ENCODE measurements around the gene COMTD1. TPM values are rescaled to one million over a fixed set of nuclear protein-coding genes. Genes with fewer than 3 reads are reported as not detected.

Gene COMTD1
- 3.7 and 4.3 TPM in 2 replicates for total RNA-seq

DNA sequence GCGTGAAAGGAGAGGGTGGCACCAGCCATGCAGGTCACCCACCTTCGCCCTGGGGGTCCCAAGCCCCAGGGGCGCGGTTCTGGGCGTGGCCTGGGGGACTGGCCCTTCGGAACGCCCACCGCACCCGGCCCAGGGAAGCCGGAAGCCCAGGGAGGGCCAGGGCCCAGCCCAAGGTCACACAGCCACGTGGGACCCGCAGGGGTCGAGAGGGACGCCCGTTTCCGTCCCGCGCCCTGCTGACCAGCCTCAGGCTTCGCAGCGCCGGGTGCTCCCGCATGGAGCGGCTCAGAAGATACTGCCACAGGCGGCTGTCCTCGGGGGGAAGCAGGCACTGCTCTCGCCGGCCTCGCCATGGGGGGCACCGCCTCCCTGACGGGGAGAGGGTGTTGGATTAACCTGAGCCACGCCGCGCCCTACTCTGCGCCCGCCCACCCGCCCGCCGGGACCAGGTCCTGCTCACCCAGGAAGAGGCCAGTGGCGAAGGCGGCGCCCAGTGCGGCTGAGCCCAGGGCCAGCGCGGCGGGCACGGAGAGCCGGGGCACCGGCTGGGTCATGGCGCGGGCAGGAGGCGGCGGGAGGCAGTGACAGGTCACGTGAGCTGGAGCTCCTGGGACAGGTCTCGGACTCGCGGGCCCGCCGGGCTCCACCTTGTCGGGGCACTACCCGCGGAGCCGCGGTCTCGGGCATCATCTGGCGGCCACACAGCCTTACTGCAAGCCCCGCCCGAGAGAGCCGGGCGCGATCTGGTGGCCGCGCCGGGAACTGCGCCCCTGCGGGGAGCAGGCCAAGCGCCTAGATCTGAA, at the start of gene COMTD1:
TSS of gene COMTD1 (minus strand) at position 583 of the 803 bp plus-strand sequence. CDS start at position 554, 29 bp downstream.

DNA sequence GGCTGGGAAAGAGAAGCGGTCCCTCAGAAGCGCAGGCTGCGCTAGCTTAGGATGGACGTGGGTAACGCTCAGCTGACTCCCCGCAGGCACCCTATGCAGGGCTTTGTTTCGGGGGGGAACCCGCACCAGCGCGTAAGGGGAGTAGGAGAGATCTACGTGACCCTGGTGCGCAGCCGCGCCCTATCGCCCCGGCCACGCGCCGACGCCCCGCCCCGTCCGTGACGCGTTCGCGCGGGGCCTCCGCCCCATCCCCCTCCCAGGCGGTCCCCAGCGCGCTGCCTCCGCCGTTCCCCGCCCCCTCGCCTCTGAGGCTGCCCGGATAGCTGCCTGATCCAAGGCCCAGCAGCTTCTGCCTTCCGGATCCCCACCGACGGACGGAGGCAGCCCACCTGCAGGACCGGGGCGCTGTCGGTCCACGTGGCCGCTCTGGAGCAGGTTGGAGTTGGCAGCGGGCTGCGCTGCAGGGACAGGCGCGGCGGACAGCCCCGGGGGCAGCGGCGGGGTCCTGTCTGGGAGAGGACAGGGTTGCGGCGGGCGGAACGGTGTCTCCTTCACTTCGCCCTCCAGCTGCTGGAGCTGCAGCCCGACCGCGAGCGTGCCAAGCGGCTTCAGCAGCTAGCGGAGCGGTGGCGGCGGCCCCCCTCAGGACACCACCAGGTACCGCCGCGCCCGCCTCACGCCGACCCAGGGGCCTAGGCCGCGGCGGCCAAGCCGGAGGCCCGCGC, 25.3 kb downstream of the COMTD1 start, which contains the start of gene VDAC2:
TSS of gene VDAC2 (plus strand) at position 515 of the 725 bp plus-strand sequence. CDS start 363 bp downstream, outside the sequence.

Other genes starting within 250 kb of the COMTD1 start
- gene SAMD8, start 124.3 kb downstream of the COMTD1 start, total RNA-seq: 41.6 and 44.6 TPM in 2 replicates
- gene VDAC2, start 25.2 kb downstream of the COMTD1 start, total RNA-seq: 145 and 170 TPM in 2 replicates
- gene ZNF503, start 165.8 kb upstream of the COMTD1 start, total RNA-seq: 12.8 and 19.7 TPM in 2 replicates
- 1.0 and 2.5 TPM in 2 replicates for gene LRMDA, start 195.7 kb upstream of the COMTD1 start, total RNA-seq